NCI-H2081 treated with DMSO at 0.1 percent for 48 hours (cell line): Measurements from ENCODE around the gene NMRK2.

Experiments used
- DNase-seq: peaks from one replicate; lab custom pipeline; 2025; lab: John Stamatoyannopoulos, UW

The NMRK2 gene

DNA sequence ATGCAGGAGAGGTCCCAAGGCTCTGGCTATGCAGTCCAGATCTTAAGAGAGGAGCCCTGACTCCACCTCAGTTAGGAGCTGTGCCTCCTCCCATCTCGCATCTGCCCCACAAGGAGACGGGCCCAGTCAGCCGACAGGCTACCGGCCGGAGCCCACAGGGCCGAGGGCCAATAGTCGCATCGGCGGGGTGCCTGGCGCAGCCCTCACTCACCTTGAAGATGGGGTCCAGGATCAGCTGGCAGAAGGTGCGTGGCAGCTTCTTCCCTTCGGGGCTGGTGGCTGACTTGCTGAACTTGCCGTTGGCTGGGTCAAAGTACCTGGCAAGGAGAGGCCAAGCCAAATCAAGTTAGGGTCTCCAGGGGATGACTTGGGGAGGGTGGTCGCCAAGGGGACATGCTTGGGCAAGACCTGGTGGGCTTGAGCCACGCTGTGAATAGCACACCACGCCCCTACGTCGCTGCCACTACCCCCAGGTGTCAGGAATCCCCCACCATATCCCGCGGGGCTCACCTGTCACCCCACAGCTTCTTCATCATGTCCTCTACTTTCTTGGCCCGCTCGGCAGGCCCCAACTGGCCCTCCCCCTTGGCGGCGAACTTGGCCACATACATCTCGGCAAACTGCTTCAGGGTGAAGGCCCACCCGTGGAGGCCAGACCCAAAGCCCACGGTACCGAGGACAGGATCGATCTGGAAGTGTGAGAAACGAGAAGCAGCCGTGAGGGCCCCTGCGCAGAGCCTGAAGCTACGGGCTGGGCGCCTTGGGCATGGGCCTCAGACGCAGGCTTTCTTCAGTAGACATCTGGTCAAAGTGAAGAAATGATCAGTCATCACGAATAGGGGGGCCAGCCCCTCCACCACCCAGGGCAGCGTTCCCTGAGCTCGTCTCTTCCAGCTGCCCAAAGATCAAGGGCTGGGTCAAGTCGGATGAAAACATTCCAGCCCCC is 49.1 kb downstream of the NMRK2 start:
- DNase-seq, result no peak

DNA sequence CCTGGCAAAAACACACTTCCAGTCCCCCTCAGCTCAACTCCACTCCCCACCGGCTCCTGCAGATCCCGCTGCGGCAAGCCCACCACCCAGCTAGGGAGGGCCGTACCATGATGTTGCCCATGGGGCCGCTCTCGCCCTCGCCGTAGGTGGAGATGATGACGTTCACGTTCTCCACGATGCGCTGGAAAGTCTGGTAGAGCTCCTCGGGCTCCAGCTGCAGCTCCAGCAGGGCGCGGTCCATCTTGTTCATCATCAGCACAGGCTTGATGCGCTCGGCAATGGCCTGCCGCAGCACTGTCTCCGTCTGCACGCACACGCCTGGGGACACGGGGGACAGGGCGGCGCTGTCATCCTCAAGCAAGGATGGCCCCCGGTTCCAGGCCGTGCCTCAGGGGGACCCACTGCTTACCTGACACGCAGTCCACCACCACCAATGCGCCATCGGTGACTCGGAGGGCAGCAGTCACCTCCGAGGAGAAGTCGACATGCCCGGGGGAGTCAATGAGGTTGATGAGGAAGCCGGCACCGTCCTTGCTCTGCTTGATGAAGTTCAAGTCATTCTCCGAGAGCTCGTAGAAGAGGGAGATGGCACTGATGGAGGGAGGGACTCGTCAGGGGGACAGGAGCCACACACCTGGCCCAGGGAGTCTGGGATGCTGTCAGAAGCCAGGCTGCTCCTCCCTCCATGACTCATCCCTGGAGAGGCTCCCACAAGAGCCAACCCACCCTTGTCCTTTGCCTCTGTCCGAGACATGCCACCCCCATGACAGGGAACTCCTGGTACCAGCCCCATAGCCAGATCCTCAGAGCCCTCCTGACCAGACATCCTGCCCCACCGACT is 50.1 kb downstream of the NMRK2 start:
- DNase-seq, result no peak

GRCh38 chr19:3983542-3983914 is 50.7 kb downstream of the NMRK2 start:
- no peak for DNase-seq

DNA sequence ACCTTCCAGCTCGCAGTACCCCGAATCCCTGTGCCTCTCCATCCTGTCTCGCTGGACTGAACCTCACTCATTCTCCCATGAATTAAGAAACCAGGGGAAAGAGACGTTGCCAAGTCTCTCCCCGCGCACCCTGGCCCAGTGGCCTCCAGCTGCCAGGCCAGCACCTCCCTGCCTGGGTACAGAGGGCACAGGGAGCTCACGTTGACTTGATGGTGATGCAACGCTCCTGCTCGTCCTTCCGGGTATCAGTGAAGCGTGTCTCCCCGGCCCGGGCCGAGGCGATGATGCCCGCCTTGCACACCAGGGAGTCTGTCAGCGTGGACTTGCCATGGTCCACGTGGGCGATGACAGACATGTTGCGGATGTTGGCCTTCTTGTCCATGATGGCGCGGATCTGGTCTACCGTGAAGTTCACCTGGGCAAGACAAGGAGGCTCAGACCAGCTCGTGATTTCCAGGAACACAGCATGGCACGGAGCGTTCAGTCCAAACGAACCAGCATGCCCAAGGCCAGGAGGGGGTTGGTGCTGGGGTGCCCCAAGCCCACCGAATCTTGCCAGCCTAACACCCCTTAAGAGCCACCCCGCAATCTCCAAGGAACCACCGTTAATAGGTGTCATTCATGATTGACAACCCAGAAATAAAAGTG is 51.2 kb downstream of the NMRK2 start:
- DNase-seq, result no peak

- DNase-seq, result no peak
Measured at GRCh38 chr19:3984584-3984907, 51.7 kb downstream of the NMRK2 start.

- DNase-seq, result peak; percentile 67
Measured at GRCh38 chr19:3984908-3985642, 52.2 kb downstream of the NMRK2 start, which contains the start of gene EEF2. EEF2 (minus strand) TSS chr19:3985463; CDS start chr19:3985380, 83 bp downstream.

GRCh38 chr19:3985643-3986259 is 52.9 kb downstream of the NMRK2 start:
- DNase-seq, result no peak

DNA sequence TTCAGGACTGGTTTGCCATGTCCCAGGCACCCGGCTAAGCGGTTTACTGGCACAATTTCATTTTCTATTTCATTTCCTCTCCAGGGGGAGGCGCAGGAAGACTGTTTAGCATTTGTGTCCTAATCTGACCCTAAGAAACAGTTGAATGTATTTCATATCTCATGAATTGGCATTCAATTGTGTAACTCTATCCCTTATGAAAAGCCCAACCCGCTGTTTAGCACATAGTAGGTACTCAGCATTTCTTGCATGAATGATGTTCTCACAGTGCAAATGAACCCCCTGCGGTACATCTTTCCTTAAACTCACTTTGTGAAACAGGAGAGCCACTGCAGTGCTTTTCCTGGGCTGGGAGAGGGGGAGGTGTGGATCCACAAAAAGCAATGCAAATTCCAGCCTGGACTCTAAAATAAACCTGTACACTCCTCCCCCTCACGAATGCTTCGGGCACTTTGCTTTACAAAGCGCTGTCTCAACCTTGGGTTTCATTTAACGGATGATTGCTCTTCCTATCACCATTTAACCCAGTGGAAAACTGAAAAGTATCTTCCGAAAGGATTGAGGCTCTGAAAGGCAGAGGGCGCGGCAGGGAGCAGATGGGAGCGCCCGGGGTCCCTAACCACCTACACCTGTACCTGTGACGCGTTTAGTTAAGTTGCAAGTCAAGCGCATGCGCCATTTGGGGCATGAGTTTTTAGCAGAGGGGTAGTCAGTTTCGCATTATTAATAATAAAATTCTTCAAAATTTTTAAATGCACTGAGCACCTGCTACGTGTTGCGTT is 53.6 kb downstream of the NMRK2 start:
- peak; percentile 73 for DNase-seq

DNA sequence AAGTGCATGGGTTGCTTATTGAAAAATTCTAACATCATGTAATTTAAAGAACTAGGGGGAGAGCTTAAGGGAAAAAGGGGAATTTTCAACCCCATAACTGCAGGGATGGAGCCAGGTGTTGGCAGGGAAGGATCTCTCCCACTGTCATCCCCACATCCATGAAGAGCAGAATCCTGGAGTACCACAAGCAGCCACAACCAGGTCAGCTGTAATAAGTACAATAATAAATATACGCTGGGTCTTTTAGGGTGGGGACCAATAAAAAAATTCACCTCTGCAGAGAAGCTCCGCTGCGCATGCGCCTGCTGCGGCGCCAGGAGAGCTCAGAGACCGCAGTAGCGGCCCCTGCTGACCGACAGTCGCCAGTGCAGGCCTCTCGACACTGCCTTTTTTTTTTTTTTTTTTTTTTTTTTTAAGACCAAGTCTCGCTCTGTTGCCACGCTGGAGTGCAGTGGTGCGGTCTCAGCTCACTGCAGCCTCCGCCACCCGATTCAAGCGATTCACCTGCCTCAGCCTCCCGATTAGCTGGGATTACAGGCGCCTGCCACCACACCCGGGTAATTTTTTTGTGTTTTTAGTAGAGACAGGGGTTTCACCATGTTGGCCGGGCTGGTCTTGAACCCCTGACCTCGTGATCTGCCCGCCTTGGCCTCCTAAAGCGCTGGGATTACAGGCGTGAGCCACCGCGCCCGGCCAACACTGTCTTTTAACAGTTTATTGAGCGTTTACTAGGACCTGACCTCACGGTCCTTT is 54.9 kb downstream of the NMRK2 start:
- DNase-seq, result peak; percentile 49

GRCh38 chr19:3990815-3991117 is 57.9 kb downstream of the NMRK2 start:
- DNase-seq, result no peak
